GM21515 (cell line): Measurements from ENCODE around the gene DPYD.

Experiments
- ATAC-seq: cut with Tn5 transposase; IDR thresholded peaks from one replicate; pipeline ENCODE4 v1.9.1; 2021; ENCODE audit not compliant: unreplicated experiment

DPYD gene

GRCh38 chr1:97553971-97554370, 366.9 kb downstream of the DPYD start:
- no peak for ATAC-seq

- ATAC-seq = no peak
Measured at GRCh38 chr1:97551113-97551512, 369.7 kb downstream of the DPYD start.

DNA sequence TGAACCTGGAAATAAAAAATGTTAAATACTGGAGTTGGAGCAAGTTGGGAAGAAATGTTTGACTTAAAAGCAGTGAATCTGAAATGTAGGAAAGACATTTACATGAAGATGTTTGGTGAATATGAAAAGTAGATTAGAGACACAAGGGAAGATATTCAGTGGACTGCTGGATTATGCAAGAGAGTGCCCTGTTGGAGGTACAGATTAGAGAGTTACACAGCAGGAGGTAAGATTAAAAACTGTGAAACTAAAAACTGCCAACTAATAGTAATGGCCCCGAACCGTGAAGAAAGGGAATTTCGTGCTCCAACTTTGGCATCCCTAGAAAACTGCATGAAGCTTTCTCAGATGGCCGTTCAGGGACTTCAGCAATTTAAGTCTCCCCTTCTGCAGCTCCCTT, 375.4 kb downstream of the DPYD start:
- no peak for ATAC-seq

DNA sequence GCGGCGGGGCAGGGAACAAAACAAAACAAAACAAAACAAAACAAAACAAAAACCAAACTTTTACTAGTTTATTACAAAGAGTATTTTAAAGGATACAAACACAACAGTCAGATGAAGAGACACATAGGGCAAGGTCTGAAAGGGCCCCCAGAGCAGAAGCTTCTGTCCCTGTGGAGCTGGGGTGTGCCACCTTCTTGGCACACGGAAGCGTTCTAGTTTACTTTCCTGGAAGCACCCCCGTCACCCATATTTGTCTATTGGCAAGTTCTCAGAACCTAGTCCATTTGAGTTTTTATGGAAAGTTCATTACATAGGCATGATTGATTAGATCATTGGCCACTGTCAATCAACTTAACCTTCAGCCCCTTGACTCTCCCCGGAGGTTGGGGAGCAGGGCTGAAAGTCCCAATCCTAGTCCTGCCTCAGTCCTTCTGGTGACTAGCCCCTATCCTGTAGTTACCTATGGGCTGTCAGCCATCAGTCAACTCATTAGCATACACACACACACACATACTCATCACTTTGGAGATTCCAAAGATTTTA, 380.4 kb downstream of the DPYD start:
- no peak for ATAC-seq

- ATAC-seq = no peak
Measured at GRCh38 chr1:97538113-97538512, 382.7 kb downstream of the DPYD start.

GRCh38 chr1:97533358-97533757, 387.5 kb downstream of the DPYD start:
- ATAC-seq = no peak

DNA sequence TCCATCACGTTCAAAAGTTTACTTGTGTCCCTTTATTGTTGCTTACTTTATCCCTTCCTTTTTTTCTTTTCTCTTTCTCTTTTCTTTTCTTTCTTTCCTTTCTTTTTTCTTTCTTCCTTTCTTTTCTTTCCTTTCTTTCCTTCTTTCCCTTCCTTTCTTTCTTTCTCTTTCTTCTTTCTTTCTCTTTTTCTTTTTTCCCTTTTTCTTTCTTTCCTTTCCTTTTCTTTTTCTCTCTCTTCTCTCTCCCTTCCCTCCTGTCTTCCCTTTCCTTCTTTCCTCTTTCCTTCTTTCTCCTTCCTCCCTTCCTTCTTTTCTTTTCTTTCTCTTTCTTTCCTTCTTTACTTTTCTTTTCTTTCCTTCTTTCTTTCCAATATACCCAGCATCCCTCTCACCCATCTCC, 391.2 kb downstream of the DPYD start:
- ATAC-seq = no peak

GRCh38 chr1:97524211-97524610, 396.6 kb downstream of the DPYD start:
- ATAC-seq = no peak

DNA sequence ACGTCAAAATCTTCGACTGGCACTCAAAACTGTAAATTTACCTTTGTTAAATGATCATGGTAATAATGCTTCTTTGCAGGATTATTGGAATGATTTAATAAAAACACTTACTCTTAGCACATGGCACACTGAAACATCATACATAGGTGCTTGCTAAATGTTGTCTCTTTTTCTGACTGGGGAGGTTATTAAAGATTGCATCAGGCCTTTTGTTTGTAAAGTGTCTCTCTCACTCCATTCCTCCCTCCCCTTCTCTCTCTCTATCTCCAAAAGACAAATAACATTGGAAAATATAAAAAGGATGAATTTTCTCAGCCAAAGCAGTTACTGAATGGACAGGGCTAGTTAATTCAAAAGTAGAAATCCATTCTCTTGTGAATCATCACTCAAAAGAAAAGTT, 404.2 kb downstream of the DPYD start:
- no peak for ATAC-seq

GRCh38 chr1:97508653-97509218, 412.1 kb downstream of the DPYD start:
- no peak for ATAC-seq

DNA sequence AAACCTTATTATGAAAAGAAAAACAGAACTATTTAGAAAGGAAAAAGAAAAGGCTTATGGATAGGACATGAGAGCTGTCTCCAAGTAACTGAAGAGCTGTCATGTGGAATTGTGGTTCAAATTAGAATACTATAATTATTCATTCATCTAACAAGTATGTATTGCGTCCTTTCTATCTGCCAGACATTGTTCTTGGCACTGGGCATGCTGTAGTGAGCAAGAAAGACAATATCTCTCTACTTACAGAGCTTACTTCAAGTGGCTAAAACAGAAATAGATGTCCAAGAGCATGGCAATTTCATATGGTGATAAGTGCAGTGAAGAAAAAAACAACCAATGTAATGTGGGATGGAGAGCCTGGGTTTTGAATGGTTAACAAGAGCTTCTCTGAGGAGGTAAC, 413.0 kb downstream of the DPYD start:
- no peak for ATAC-seq

DNA sequence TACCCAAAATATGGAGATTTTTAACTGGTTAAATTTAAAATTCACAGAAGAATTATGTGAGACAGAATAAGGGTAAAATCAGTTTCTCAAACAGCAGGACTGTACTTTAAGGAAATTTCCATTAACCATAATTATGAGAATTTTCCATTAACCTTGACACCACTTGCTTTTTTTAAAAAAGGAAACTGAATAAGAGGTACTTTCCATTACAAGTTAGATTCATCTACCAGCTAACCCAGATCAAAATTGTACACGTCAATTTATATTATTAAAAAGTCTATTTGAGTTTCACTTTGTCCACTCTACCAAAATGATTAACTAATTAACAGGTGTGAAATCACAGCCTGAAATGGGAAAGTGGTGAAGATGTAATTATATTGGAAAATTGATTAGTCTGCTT, 414.5 kb downstream of the DPYD start:
- no peak for ATAC-seq

DNA sequence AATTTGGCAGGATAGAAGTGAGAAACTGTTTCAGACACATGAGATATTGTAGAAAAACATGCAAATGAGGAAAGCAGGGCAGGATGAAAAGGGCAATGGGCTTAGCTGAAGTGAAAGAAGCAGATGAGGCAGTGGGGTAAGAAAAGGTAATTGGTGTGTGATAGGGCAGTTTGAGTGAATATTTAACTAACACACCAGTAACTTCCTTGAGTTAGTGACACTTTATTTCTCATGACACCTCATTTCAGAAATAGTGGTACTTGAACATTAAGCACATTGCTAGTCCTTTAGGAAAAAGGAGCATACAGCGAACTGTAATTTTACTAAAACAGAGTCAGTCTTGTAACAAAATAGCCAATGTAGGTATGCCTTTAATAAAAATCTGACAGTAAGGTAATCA, 415.0 kb downstream of the DPYD start:
- ATAC-seq = peak; percentile 81

DNA sequence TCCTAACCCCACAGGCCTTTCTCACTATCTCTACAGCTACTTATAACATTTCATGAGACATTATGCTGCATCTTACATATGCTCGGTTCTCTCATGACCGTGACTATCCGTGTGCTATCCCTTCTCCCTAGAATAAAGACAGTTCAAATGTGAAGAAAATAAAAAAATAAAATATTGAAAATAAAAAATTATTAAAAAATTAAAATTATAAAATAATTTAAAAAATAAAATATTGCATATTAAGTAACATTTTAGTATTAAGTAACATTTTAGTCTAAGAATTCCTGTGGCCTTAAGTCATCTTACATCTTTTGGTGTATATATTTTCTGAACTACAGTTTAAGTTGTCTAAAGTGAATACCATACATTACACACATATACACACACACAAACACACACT, 415.5 kb downstream of the DPYD start:
- ATAC-seq = peak; percentile 5

- ATAC-seq = no peak
Measured at GRCh38 chr1:97502360-97502759, 418.5 kb downstream of the DPYD start.

- ATAC-seq = no peak
Measured at GRCh38 chr1:97501628-97502027, 419.2 kb downstream of the DPYD start.

GRCh38 chr1:97500760-97501159, 420.1 kb downstream of the DPYD start:
- ATAC-seq = no peak

- no peak for ATAC-seq
Measured at GRCh38 chr1:97499667-97500066, 421.2 kb downstream of the DPYD start.

GRCh38 chr1:97489834-97490233, 431.0 kb downstream of the DPYD start:
- no peak for ATAC-seq

- no peak for ATAC-seq
Measured at GRCh38 chr1:97488530-97488929, 432.3 kb downstream of the DPYD start.

DNA sequence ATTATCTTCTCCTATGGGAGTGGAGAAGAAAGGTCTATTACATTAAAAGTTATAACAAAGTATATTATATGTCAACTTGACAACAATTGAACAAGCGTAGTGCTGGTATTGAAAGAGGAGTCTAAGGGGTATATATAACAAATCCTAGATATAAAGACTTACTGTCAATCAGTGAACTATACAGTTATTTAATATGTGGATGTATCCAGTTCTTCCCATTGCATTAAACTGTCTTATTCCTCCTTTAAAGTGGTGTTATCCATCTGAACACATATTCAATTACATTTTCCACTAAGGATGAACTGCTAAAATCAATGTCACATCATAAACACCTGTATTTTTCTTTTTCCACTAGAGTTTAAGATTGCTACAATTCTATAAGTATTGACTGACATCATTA, 438.8 kb downstream of the DPYD start:
- ATAC-seq = no peak

DNA sequence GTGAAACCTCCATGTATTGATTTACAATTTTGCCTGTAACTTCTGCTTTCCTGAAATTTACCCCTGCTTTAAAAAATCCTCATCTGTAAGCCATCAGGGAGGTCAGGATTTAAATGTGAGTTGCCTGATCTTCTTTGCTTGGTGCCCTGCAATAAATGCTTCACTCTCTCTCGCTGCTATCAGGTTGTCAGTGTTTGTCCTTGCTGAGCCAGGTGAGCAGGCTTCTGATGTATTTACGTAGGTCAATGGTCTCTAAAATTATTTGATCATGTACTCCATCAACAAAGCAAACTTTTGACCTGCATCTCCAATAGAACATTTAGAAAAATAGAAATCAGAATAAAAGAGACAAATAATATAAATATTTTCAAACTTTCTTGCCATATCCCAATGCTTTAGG, 453.4 kb downstream of the DPYD start:
- ATAC-seq = no peak

DNA sequence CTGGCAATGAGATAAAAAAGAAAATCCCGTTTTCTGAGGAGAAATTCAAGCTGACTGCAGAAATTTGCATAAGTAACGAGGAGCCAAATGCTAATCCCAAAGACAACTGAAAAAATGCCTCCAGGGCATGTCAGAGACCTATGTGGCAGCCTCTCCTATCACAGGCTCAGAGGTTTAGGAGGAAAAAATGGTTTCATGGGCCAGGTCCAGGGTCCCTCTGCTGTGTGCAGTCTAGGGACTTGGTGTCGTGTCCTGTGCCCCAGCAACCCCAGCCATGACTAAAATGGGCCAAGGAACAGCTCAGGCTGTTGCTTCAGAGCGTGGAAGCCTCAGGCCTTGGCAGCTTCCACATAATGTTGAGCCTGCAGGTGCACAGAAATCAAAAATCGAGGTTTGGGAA, 456.5 kb downstream of the DPYD start:
- no peak for ATAC-seq
